ENCODE measurements around the gene HDGF. TPM values are rescaled to one million over a fixed set of nuclear protein-coding genes. Genes with fewer than 3 reads are reported as not detected.
A peak's percentile ranks its signal among the peaks of the same experiment; 100 is the strongest.

The HDGF gene
- total RNA-seq, 2 experiments from 2014 or later, result 60.8 TPM

DNA sequence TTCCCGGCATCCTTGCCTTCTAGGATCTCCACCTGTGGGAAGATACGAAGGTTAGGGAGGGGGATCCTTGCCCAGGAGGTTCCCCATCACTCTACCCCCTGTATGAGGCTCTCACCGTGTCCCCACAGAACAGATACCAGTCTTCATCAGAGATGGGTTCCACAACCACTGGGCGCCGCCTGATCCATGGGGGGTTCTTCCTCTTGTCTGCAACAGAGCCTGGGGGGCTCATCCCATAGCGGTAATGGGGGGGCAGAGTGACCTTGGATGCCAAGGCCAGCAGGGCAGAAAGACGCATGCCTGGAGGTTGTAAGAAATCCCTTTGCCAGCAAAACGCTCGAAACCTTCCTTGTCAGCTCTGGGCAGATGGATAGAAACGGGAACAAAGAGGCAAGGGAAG is 13.1 kb downstream of the HDGF start:
- Histone ChIP-seq H3K27ac (ENCODE audit: low read depth in 1 of 2, low read length in 2 of 2) (no peak overlapping the region), H3K27me3 (ENCODE audit: control insufficient read depth in 1 of 2, insufficient read depth in 2 of 2, low read length in 2 of 2) (no peaks in the 10 kb centered on the region), H3K36me3 (ENCODE audit: insufficient read depth, low read length) (peaks cover 44% of the 10 kb centered on the region), H3K4me1 (ENCODE audit: insufficient read depth, low read length) (peaks cover 20% of the 10 kb centered on the region), H3K4me3 (ENCODE audit: low read length) (no peak overlapping the region), H3K9me3 (ENCODE audit: control insufficient read depth in 1 of 2, insufficient read depth in 1 of 2, low read length in 2 of 2) (no peaks in the 10 kb centered on the region)
- H3K9me3 Mint-ChIP-seq, result peaks cover 2% of the 10 kb centered on the region
- H3K27me3 Mint-ChIP-seq, result no peaks in the 10 kb centered on the region
- H3K36me3 Mint-ChIP-seq (ENCODE audit: low read depth), result peaks cover 53% of the 10 kb centered on the region
- peaks cover 30% of the 10 kb centered on the region for H3K4me1 Mint-ChIP-seq (ENCODE audit: low read depth)
- ATAC-seq (ENCODE audit: poor library complexity), result no peak
- TF ChIP-seq CTCF (IDR thresholded peaks at IDR 0.05), result no peak
- peak overlapping the region; percentile 62 for H3K27ac Mint-ChIP-seq
- DNase-seq, result no peak
- intact Hi-C loops (cut with DNase I, micrococcal nuclease), result no loop called here
- no peak overlapping the region for H3K4me3 Mint-ChIP-seq
- ChIA-PET POLR2A (interaction anchor here (0.9 to 1.1 kb wide), 2 partner anchors 12 to 30 kb away, joined by 3 read pairs; no protein-coding TSS in a partner anchor), CTCF (interaction anchor here (0.5 to 6.3 kb wide), 3 partner anchors 11 to 25 kb away, joined by 3 to 62 read pairs (median 3); partner anchors contain the start of genes ISG20L2 and METTL25B)

DNA sequence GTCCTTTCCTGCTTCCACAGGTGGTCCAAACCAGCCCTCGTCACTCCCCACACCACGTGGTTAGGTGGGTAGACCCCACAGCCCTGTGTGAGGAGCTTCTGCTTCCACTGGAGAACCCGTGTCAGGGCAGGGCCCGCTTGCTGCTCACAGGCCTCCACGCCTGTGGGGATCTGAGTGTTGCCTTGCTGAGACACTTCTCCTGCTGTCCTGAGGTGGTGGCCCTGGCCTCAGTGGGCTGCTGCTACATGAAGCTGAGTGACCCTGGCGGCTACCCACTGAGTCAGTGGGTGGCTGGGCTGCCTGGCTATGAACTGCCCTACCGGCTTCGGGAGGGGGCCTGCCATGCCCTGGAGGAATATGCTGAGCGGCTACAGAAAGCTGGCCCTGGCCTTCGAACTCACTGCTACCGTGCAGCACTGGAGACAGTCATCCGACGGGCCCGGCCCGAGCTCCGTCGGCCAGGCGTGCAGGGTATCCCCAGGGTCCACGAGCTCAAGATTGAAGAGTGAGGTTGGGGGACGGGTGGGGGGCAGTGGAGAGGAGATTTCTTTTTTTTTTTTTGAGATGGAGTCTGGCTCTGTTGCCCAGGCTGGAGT is 17.4 kb downstream of the HDGF start:
- DNase-seq (no peak), ATAC-seq (ENCODE audit: poor library complexity) (no peak)
- H3K27me3 Mint-ChIP-seq, result no peaks in the 10 kb centered on the region
- ChIA-PET CTCF (interaction anchor here (0.7 kb wide), 1 partner anchor 8 kb away, joined by 3 read pairs; no protein-coding TSS in a partner anchor), POLR2A (no interaction called here)
- Histone ChIP-seq H3K36me3 (ENCODE audit: insufficient read depth, low read length) (peaks cover 31% of the 10 kb centered on the region), H3K9me3 (ENCODE audit: control insufficient read depth in 1 of 2, insufficient read depth in 1 of 2, low read length in 2 of 2) (no peaks in the 10 kb centered on the region), H3K27ac (ENCODE audit: low read depth in 1 of 2, low read length in 2 of 2) (no peak overlapping the region), H3K4me1 (ENCODE audit: insufficient read depth, low read length) (peaks cover 1% of the 10 kb centered on the region), H3K4me3 (ENCODE audit: low read length) (no peak overlapping the region), H3K27me3 (ENCODE audit: control insufficient read depth in 1 of 2, insufficient read depth in 2 of 2, low read length in 2 of 2) (no peaks in the 10 kb centered on the region)
- H3K36me3 Mint-ChIP-seq (ENCODE audit: low read depth), result peaks cover 37% of the 10 kb centered on the region
- H3K27ac Mint-ChIP-seq, result no peak overlapping the region
- intact Hi-C loops (cut with DNase I, micrococcal nuclease), result loop anchor here in 1 of 2 experiments (2.0 kb wide), 1 partner anchor 81 kb away; no protein-coding TSS in a partner anchor
- TF ChIP-seq CTCF (IDR thresholded peaks at IDR 0.05), result no peak
- no peaks in the 10 kb centered on the region for H3K9me3 Mint-ChIP-seq
- H3K4me3 Mint-ChIP-seq, result no peak overlapping the region
- H3K4me1 Mint-ChIP-seq (ENCODE audit: low read depth), result peaks cover 12% of the 10 kb centered on the region

GRCh38 chr1:156728599-156729462 is 22.6 kb downstream of the HDGF start, which contains the start of gene ISG20L2:
TSS of gene ISG20L2 (minus strand) at chr1:156728766. CDS start at chr1:156727652, 1,114 bp downstream.
- H3K9me3 Mint-ChIP-seq, result no peaks in the 10 kb centered on the region
- Histone ChIP-seq H3K27me3 (ENCODE audit: control insufficient read depth in 1 of 2, insufficient read depth in 2 of 2, low read length in 2 of 2) (no peaks in the 10 kb centered on the region), H3K4me1 (ENCODE audit: insufficient read depth, low read length) (peaks cover 48% of the 10 kb centered on the region), H3K9me3 (ENCODE audit: control insufficient read depth in 1 of 2, insufficient read depth in 1 of 2, low read length in 2 of 2) (no peaks in the 10 kb centered on the region), H3K27ac (ENCODE audit: low read depth in 1 of 2, low read length in 2 of 2) (peak within 1 kb of the TSS; percentile 90 to 98), H3K4me3 (ENCODE audit: low read length) (peak within 1 kb of the TSS; percentile 99), H3K36me3 (ENCODE audit: insufficient read depth, low read length) (peaks cover 26% of the 10 kb centered on the region)
- peak within 1 kb of the TSS; percentile 98 for H3K27ac Mint-ChIP-seq
- no peak for TF ChIP-seq CTCF (IDR thresholded peaks at IDR 0.05)
- DNase-seq, result peak; percentile 80 to 99 (median 90)
- intact Hi-C loops (cut with DNase I, micrococcal nuclease), result loop anchor here (1.0 to 10.0 kb wide), 6 partner anchors 22 to 224 kb away; partner anchors contain the start of genes HDGF (in 1 of the 2), MEF2D (in 1 of the 2), NTRK1 (in 1 of the 2) and PRCC (in 1 of the 2)
- H3K27me3 Mint-ChIP-seq, result no peaks in the 10 kb centered on the region
- ChIA-PET POLR2A (interaction anchor here (0.6 to 5.9 kb wide), 20 partner anchors 10 to 613 kb away, joined by 3 to 107 read pairs (median 4); partner anchors contain the start of genes CRABP2, HDGF, MEF2D and MRPL24), CTCF (interaction anchor here (0.6 to 5.1 kb wide), 7 partner anchors 12 to 131 kb away, joined by 3 to 62 read pairs (median 20); partner anchors contain the start of genes CRABP2, MRPL24, NTRK1 and PRCC)
- H3K4me3 Mint-ChIP-seq, result no peak within 1 kb of the TSS
- H3K36me3 Mint-ChIP-seq (ENCODE audit: low read depth), result peaks cover 34% of the 10 kb centered on the region
- H3K4me1 Mint-ChIP-seq (ENCODE audit: low read depth), result peaks cover 23% of the 10 kb centered on the region
- peak; percentile 90 for ATAC-seq (ENCODE audit: poor library complexity)
